GM12874 (cell line): Measurements from ENCODE around the gene TNP2.

ENCODE experiments used
- TF ChIP-seq, protein P1 (sequence below): IDR thresholded peaks from 2 replicates; pipeline ENCODE4 v1.5.1; 2011; ENCODE audit warnings: low read depth, mild to moderate bottlenecking, control low read depth, low read length, moderate library complexity; ENCODE audit not compliant: insufficient read depth

The TNP2 gene

GRCh38 chr16:11290102-11290893 lies 21.2 kb upstream of the TNP2 start:
- TF ChIP-seq, protein P1, sequence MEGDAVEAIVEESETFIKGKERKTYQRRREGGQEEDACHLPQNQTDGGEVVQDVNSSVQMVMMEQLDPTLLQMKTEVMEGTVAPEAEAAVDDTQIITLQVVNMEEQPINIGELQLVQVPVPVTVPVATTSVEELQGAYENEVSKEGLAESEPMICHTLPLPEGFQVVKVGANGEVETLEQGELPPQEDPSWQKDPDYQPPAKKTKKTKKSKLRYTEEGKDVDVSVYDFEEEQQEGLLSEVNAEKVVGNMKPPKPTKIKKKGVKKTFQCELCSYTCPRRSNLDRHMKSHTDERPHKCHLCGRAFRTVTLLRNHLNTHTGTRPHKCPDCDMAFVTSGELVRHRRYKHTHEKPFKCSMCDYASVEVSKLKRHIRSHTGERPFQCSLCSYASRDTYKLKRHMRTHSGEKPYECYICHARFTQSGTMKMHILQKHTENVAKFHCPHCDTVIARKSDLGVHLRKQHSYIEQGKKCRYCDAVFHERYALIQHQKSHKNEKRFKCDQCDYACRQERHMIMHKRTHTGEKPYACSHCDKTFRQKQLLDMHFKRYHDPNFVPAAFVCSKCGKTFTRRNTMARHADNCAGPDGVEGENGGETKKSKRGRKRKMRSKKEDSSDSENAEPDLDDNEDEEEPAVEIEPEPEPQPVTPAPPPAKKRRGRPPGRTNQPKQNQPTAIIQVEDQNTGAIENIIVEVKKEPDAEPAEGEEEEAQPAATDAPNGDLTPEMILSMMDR: no peak

GRCh38 chr16:11289202-11289601 lies 20.1 kb upstream of the TNP2 start:
- TF ChIP-seq, protein P1: no peak

DNA sequence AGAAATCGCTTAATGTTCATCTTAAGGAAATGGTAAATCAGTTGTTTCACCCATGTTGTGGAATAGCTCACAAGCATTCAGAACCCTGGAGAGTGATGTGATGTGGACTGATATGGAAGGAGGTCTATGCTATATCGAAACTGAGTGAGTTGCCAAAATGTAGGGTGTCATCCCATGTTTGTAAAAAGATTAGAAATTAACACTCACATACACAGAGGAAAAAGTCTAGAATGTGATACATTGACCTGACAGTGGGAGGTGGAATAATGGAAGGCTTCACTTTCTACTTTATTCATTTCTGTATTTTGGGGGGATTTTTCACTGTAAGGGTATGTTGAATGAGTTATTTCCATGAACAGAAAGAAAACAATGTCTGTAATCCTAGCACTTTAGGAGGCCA lies 16.7 kb upstream of the TNP2 start:
- TF ChIP-seq, protein P1: no peak

GRCh38 chr16:11283820-11284248 lies 14.7 kb upstream of the TNP2 start:
- TF ChIP-seq, protein P1: no peak

GRCh38 chr16:11280616-11281522 lies 11.7 kb upstream of the TNP2 start, which contains the start of gene PRM1:
PRM1 (minus strand) TSS chr16:11281330; CDS start chr16:11281238, 92 bp downstream.
- TF ChIP-seq, protein P1: no peak

DNA sequence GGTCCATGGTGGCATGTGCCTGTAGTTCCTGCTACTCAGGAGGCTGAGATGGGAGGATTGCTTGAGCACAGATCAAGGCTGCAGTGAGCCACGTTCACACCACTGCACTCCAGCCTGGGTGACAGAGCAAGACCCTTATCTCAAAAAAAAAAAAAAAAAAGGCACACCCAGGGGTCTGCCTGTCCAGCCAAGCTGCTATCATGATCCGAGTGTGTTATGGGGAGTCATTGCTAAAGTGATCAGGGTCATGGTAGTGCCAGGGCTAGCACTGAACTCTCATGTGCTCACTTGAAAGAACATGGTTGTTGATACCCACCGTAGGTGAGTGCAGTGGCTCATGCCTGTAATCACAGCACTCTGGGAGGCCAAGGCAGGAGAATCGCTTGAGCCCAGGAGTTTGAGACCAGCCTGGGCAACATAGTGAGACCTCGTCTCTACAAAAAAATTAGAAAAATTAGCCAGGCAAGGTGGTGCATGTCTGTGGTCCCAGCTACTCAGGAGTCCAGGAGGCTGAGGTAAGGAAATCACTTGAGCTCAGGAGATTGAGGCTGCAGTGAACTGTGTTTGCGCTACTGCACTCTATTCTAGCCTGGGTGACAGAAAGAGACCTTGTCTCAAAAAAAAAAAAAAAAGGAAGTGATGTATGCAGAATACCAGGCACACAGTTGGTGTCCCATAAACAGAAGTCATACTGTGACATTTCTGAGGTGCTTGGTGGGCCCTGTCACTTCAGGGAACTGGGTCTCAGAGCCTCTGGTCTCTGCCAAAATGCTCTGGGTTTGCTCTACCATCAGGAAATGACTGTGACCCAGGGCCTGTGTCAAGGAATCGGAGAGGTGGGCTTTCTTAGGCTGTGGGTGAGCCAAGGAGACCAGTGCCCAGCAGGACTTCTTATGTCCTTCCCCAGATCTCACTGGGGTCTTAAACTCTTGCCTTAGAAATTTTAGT lies 9.8 kb upstream of the TNP2 start:
- TF ChIP-seq, protein P1: no peak
